KOPT-K1 (cell line): ENCODE data around the gene TNNC2.
"Not testable (repeated sequence)": the region's sequence is repeated elsewhere in the genome, so short reads cannot be mapped to it uniquely, and the experiment has no call there.

ENCODE experiments used
- H3K27ac ChIP-seq: fragments of 200-600 bp; sonication (generic); 2 replicates; pipeline ENCODE4 v1.5.1; 2016; ENCODE audit warnings: antibody characterized with exemption, mild to moderate bottlenecking, low read depth, low read length; ENCODE audit not compliant: poor library complexity, severe bottlenecking
- H3K36me3 ChIP-seq: fragments of 200-600 bp; sonication (generic); 2 replicates; pipeline ENCODE4 v1.5.1; 2017; ENCODE audit warnings: antibody characterized with exemption, mild to moderate bottlenecking, low read length, moderate library complexity; ENCODE audit not compliant: insufficient read depth
- H3K9me3 ChIP-seq: fragments of 200-600 bp; sonication (generic); 2 replicates; pipeline ENCODE4 v1.5.1; 2017; ENCODE audit warnings: antibody characterized with exemption, low read length, mild to moderate bottlenecking; ENCODE audit not compliant: insufficient read depth, poor library complexity, severe bottlenecking

TNNC2 gene

DNA sequence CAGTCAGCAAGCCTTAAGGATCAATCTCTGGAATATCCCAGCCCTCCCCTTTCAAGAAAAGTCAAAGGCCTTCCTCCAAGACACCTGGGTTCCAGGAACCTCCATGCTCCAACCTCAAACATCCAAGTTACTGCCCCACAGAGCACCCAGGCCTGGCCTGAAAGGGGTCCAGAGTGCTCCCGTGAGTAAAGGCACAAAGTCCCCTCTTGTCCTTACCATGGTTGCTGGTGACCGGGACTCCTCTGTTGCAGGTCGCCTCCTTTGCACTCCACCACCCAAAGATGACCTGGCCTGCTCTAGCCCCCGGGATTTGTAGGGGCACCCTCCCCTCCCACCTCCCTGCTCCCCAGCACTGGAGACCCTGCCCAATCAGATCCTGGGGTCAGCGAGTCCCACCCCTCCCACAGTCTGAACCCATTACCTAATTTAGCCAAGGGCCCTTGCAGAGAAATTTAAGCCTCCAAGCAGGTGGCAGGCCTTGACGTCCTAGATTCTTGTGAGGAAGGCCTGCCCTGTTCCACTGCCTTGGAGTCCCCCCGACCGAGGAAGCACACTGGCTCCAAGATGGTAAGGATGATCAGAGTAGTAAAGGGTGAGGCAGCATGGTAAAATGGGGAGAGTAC lies at the start of gene TNNC2:
Gene TNNC2, minus strand, starts transcription at position 283 of the 623 bp plus-strand sequence. Its CDS starts 64 bp downstream, at position 219.
- no peaks in the 10 kb centered on the region for H3K9me3 ChIP-seq
- H3K27ac ChIP-seq: no peak within 1 kb of the TSS
- no peaks in the 10 kb centered on the region for H3K36me3 ChIP-seq

DNA sequence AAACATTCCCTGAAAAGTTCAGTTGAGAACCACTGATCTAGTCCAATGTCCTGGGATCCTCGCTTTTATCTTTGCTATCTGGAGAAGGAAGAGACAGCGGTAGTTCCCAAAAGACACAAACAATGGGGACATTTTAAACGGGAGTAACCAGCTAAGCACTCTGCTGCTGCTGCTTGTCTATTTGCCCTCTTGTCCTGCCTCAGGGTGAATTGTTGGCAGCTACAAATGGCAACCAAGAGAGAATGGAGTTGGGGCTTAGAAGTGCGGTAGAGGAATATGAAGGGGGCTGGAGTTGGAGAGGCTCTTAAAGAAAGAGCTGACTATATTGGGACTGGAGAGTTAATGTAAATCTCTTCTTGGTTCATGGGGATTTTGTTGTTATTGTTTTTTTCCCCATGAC lies 47.5 kb upstream of the TNNC2 start:
- H3K27ac ChIP-seq: no peak overlapping the region
- peaks cover 18% of the 10 kb centered on the region; the same call in 1 of the 2 replicates for H3K36me3 ChIP-seq
- H3K9me3 ChIP-seq: no peaks in the 10 kb centered on the region

DNA sequence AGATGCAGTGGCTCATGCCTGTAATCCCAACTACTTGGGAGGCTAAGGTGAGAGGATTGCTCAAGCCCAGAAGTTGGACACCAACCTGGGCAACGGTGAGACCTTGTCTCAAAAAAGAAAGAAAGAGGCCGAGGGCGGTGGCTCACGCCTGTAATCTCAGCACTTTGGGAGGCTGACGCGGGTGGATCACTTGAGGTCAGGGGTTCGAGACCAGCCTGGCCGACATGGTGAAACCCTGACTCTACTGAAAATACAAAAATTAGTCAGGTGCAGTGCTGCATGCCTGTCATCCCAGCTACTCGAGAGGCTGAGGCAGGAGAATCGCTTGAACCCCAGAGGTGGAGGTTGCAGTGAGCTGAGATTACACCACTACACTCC lies 47.0 kb upstream of the TNNC2 start:
- not testable (repeated sequence) for H3K9me3 ChIP-seq, H3K27ac ChIP-seq
- H3K36me3 ChIP-seq: peaks cover 18% of the 10 kb centered on the region; the same call in 1 of the 2 replicates

DNA sequence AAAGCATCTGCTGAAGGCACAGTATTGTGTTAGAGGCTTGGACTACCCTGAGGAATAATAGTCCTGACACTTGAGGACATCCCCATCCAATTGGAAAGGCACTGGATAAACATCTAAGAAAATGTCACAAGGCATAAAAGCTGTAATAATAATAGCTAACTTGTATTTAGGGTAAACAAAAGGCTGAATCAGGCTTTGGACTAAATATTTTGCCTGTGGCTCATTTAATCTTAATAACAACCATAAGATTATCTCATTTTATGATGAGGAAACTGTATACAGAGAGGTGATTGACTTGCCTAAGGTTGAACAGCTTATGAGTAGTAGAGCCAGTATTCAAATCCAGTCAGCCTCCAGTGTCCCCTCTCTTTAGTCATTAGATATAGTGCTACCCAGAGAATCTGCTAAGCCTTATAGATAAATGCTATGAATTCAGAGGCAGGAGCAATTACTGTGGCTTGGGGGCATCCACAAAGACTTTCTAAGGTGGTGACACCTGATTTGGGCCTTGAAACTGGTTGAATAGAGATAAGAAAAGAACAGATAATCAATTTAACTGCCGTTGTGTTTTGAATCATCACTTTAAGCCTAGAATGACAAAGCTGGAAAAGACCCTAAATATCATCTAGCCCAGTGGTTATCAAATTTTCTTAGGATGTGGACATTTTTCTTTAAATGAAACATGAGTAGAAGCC lies 46.4 kb upstream of the TNNC2 start:
- H3K9me3 ChIP-seq: no peaks in the 10 kb centered on the region
- H3K27ac ChIP-seq: no peak overlapping the region
- peaks cover 18% of the 10 kb centered on the region; the same call in 1 of the 2 replicates for H3K36me3 ChIP-seq

DNA sequence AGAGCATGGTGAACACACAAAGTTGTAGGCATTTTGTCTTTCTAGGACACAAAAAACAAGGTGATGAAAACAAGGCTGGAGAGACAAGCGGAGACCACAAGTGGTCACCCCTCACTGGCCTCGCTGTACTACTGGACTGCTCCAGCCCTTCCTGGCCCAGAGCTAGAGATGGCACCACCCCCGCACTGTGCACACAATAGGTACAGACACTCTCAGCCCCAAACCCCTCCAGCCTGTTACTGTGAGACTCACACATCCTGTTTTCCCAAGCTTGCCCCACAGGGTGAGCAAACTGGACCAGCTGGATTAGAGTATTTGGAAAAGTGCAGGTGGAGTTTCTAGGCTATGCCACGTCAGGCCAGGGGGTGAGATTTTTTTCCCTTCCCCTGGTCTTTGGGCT lies 45.5 kb upstream of the TNNC2 start:
- Histone ChIP-seq H3K9me3 (no peaks in the 10 kb centered on the region), H3K27ac (no peak overlapping the region), H3K36me3 (peaks cover 9% of the 10 kb centered on the region; the same call in 1 of the 2 replicates)

DNA sequence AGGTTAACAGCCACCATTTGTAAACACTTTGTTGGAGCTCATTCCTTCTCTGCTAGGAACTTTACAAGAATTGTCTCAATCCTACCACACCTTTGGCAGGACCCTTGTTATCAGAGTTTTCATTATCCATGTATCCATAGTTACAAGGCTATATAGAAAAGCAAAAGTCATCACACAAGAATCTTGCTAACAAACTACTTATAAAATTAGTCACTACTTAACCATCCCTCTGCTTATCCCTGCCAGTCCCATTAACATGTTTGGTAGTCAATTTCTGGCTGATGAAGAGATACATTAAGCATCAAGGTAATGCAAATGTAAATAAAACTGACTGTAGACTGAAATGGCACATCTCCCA lies 40.7 kb upstream of the TNNC2 start:
- no peaks in the 10 kb centered on the region for H3K9me3 ChIP-seq

DNA sequence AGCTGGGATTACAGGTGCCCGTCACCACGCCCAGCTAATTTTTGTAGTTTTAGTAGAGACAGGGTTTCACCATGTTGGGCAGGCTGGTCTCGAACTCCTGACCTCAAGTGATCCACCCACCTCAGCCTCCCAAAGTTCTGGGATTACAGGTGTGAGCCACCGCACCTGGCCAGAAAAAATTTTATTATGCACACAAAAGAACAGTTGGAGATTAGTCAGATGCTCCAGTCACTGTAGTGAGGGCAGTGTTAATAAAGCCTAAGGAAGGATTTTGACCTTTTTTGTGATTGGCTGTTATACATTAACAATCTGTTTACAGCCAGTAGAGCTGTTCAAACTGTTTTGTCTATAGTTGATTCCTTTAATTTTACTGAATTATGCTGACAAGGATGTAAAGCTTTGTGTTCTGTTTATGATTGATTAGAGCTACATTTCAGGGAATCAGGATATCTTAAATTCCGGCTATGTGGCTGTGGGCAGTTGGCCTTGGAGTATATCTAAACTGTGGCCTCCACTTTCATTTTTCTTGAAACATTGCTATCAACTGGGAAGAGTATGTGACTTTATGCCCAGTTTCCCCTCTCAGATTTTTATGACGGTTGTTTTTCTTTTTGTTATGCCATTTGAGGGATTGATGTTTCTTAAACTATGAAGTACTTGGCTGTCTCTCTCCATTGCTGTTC lies 40.2 kb upstream of the TNNC2 start:
- Histone ChIP-seq H3K27ac (no peak overlapping the region), H3K36me3 (0 out of 2 replicates have a peak, but pooled peaks cover 4% of the 10 kb centered on the region), H3K9me3 (no peaks in the 10 kb centered on the region)

More for the DNA sequence above, 40.7 kb upstream of the TNNC2 start:
- Histone ChIP-seq H3K27ac (no peak overlapping the region), H3K36me3 (0 out of 2 replicates have a peak, but pooled peaks cover 4% of the 10 kb centered on the region)

DNA sequence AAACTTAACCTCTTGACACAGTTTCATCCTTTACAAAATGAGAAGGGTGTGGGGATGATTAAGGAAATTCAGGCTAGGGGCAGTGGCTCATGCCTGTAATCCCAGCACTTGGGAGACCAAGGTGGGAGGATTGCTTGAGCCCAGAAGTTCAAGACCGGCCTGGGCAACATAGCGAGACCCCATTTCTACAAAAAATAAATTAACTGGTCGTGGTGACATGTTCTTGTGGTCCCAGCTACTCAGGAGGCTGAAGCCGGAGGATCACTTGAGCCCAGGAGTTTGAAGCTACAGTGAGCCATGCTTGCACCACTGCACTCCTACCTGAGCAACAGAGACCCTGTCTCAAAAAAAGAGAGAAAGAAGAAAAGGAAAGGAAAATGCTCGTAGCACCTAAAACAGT lies 39.3 kb upstream of the TNNC2 start:
- no peaks in the 10 kb centered on the region for H3K9me3 ChIP-seq
- H3K27ac ChIP-seq: no peak overlapping the region

DNA sequence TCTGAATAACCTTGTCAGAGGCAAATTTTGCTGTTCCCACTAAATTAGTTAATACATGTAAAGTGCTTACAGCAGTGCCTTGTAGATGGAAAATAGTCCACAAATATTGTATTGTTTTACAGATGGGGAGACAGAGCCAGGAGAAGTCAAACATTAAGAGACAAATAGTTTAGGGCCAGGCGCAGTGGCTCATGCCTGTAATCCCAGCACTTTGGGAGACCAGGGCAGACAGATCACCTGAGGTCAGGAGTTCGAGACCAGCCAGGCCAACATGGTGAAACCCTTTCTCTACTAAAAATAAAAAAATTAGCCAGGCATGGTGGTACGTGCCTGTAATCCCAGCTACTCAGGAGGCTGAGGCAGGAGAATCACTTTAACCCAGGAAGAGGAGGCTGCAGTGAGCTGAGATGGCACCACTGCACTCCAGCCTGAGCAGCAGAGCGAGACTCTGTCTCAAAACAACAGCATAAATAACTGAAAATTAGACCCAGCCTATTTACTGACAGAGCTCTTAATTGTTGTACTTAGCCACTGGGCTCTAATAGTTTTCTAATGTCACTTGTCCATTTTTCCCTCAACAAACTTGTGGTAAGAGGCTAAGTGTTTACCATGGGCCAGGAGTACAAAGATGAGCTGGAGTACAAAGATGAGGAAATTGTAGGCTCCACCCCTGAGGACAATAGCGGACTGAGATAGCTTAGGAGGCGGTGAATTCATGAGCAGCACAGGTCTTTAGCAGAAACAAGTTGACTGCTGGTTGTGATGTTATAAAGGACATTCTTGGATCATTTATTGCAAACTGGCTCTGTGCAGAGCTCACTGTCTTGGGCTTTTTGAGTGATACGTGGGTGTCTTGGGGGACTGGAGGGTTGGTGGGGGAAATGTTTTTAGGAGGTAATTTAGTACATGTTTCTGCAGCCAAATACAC lies 36.7 kb upstream of the TNNC2 start:
- Histone ChIP-seq H3K9me3 (no peaks in the 10 kb centered on the region), H3K27ac (no peak overlapping the region), H3K36me3 (0 out of 2 replicates have a peak, but pooled peaks cover 4% of the 10 kb centered on the region)

More for the DNA sequence above, 39.3 kb upstream of the TNNC2 start:
- H3K36me3 ChIP-seq: 0 out of 2 replicates have a peak, but pooled peaks cover 4% of the 10 kb centered on the region

DNA sequence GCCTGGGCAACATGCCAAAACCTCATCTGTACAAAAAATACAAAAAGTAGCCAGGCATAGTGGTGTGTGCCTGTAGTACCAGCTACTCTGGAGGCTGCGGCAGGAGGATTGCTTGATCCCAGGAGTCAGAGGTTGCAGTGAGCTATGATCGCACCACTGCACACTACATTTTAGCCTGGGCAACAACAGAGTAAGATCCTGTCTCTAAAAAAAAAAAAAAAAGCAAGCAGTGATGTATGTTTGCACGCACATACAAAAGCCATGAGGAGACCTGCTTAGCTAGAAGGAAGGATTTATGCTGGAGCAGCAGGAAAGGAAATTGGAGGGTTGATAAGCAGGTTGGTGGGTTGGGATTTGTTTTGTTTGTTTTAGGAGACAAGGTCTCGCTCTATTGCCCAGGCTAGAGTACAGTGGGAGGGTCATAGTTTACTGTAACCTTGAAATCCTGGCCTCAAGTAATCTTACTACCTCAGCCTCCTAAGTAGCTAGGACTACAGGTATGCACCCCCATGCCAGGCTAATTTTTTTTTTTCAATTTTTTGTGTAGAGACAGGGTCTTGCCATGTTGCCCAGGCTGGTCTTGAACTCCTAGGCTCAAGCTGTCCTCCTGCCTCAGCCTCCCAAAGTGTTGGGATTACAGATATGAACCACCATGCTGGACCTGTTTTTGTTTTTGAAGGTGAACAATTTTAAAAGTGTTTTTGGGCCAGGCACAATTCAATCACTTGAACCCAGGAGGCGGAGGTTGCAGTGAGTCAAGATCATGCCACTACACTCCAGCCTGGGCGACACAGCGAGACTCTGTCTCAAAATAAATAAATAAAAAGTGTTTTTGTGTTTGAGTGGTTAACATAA lies 34.3 kb upstream of the TNNC2 start:
- no peak overlapping the region for H3K27ac ChIP-seq
- H3K36me3 ChIP-seq: 0 out of 2 replicates have a peak, but pooled peaks cover 4% of the 10 kb centered on the region

DNA sequence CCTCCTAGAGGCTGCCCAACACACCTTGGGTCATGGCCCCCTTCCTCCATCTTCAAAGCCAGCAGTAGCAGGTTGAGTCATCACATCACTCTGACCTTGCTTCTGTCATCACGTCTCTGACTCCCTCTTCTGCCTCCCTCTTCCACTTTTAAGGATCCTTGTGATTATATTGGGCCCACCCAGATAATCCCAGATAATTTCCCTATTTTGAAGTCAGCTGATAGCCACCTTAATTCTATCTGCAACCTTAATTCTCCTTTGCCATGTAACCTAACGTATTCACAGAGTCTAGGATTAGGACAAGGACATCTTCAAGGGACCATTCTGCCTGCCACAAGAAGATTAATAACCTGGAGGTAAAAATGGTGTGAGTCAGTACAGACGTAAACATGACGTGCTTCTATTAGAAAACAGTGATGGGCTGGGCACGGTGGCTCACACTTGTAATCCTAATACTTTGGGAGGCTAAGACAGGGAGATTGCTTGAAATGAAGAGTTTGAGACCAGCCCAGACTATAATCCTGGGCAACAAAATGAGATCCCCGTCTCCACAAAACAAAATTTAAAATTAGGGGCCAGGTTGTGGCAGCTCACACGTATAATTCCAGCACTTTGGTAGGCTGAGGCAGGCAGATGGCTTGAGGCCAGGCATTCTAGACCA lies 33.6 kb upstream of the TNNC2 start:
- Histone ChIP-seq H3K9me3 (no peaks in the 10 kb centered on the region), H3K36me3 (0 out of 2 replicates have a peak, but pooled peaks cover 4% of the 10 kb centered on the region), H3K27ac (no peak overlapping the region)

More for the DNA sequence above, 34.3 kb upstream of the TNNC2 start:
- no peaks in the 10 kb centered on the region for H3K9me3 ChIP-seq

DNA sequence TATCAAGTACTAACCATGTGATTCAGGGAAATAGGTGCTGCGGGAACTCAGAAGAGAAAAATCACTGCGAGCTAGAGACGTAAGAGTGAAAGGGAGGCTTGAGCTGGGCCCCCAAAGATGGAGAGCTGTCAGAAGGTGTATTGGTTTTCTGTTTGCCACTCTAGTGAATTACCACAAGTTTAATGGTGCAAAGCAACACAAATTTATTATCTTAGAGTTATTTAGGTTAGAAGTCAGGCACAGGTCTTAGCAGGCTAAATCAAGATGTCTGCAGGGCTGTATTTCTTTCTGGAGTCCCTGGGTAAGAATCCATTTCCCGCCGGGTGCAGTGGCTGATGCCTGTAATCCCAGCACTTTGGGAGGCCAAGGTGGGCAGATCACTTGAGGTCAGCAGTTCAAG lies 32.8 kb upstream of the TNNC2 start:
- Histone ChIP-seq H3K36me3 (peaks cover 6% of the 10 kb centered on the region; the same call in 1 of the 2 replicates), H3K9me3 (no peaks in the 10 kb centered on the region), H3K27ac (no peak overlapping the region)

DNA sequence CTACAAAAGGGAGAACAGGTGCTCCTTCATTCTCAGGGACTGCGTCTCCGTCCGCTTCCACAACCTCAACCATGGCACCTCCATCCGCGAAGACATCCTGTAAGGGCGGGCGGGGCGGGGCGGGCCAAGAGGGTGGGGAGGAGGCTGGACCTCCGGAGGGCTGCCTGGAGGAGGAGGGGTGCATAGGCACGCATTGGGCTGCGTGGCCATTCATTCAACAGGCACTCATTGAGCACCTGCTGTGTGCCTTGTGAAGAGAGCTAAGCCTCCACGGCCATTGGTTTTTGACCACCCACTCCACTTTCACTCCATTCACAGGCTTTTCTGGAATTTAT lies 30.7 kb upstream of the TNNC2 start:
- Histone ChIP-seq H3K27ac (peak overlapping the region; percentile 84), H3K9me3 (no peaks in the 10 kb centered on the region), H3K36me3 (peaks cover 18% of the 10 kb centered on the region)
